ENCODE measurements around the gene CCDC146.

- no peak for TF ChIP-seq CTCF (IDR thresholded peaks at IDR 0.05)
- TF ChIP-seq POLR2A (IDR thresholded peaks at IDR 0.05) = no peak
- no peak for TF ChIP-seq EP300 (IDR thresholded peaks at IDR 0.05; ENCODE audit: low read depth)
- TF ChIP-seq POLR2AphosphoS5 (IDR thresholded peaks at IDR 0.05) = no peak
These were observed 215.8 kb downstream of the CCDC146 start for GRCh38 chr7:77338260-77338659.
